ENCODE measurements around the gene PATJ.
A peak's percentile ranks its signal among the peaks of the same experiment; 100 is the strongest.

The PATJ gene

DNA sequence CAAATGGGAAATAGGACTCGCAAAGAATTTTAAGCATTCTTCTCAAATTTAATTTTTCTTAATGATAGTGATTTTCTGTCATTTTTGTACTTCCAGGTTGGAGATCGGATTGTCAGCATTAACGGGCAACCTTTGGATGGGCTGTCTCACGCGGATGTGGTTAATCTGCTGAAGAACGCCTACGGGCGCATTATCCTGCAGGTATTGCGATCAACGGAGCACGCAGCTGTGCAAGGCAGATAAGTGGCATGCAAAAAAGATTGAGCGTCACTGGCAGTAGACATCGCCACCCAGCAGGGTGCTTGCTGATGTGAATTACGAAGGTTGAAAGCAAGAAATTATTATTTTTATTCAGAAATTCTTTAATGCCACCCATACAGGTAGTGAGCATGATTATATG, 386.5 kb downstream of the PATJ start:
- H3K4me1 ChIP-seq (ENCODE audit: control insufficient read depth in 1 of 2, insufficient read depth in 2 of 2, low read length in 2 of 2) = no peaks in the 10 kb centered on the region
- no peak overlapping the region for H3K4me3 ChIP-seq (ENCODE audit: low read depth, low read length)
- no peak overlapping the region for H3K4ac ChIP-seq (ENCODE audit: low read depth, low read length)
- no peak overlapping the region for H3K14ac ChIP-seq (ENCODE audit: low read length)
- H3K4me2 ChIP-seq (ENCODE audit: low read length) = no peak overlapping the region
- H4K91ac ChIP-seq (ENCODE audit: low read depth, low read length) = no peak overlapping the region
- no peaks in the 10 kb centered on the region for H3K79me2 ChIP-seq (ENCODE audit: control insufficient read depth, insufficient read depth, low read length, poor library complexity)
- H3K27me3 ChIP-seq (ENCODE audit: insufficient read depth, low read length) = no peaks in the 10 kb centered on the region
- no peak overlapping the region for H2AK5ac ChIP-seq (ENCODE audit: low read length)
- no CpG with 5 or more reads among the region's 14 CpGs for WGBS (ENCODE audit: extremely low coverage, insufficient coverage, insufficient read length)
- no peak overlapping the region for H3K23ac ChIP-seq (ENCODE audit: low read length)
- no peak overlapping the region for H3K9ac ChIP-seq (ENCODE audit: low read length)
- H4K12ac ChIP-seq (ENCODE audit: low read depth, low read length) = no peak overlapping the region
- no peak overlapping the region for H2BK12ac ChIP-seq (ENCODE audit: low read length)
- H2BK120ac ChIP-seq (ENCODE audit: insufficient read depth, low read length, poor library complexity) = peak overlapping the region; percentile 24
- no peak overlapping the region for H2AFZ ChIP-seq (ENCODE audit: insufficient read depth, low read length, poor library complexity)
- no peaks in the 10 kb centered on the region for H3K79me1 ChIP-seq (ENCODE audit: low read length)
- H2BK5ac ChIP-seq (ENCODE audit: low read depth, low read length, poor library complexity) = no peak overlapping the region
- no peaks in the 10 kb centered on the region for H3K9me3 ChIP-seq (ENCODE audit: insufficient read depth, low read depth, low read length)
- no peak overlapping the region for H3K27ac ChIP-seq (ENCODE audit: low read depth, low read length)
- H3K36me3 ChIP-seq (ENCODE audit: control insufficient read depth in 1 of 2, insufficient read depth in 2 of 2, low read length in 2 of 2) = peaks cover 13 to 18% of the 10 kb centered on the region in 2 experiments
- no peak overlapping the region for H3K18ac ChIP-seq (ENCODE audit: low read length)
- H4K8ac ChIP-seq (ENCODE audit: low read depth, low read length) = no peak overlapping the region
- peak; percentile 22 to 67 for DNase-seq

DNA sequence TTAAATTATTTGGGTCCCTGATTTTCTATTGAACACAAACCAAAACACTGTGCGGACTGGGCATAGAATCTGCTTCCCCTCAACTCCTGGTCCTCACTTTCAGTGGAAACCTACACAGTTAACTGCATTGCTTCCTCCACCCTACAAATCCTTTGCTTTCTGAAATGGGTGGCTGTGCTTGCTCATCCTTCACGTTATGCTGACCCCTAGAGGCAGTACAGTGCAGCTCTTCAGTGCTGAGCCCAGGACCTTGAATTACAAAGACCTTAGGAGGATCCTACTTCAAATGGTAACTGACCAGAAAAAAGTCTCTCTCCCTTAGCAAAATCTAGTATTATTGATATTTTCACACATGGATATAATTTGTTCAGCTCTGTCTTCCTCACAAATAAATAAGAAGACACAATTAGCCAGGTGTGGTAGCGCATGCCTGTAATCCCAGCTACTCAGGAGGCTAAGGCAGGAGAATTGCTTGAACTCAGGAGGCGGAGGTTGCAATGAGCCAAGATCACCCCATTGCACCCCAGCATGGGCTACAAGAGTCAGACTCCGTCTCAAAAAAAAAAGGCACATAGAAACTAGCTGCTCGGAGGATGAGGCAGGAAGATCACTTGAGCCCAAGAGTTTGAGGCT, 388.9 kb downstream of the PATJ start:
- Histone ChIP-seq H3K79me2 (ENCODE audit: control insufficient read depth, insufficient read depth, low read length, poor library complexity) (no peaks in the 10 kb centered on the region), H3K4ac (ENCODE audit: low read depth, low read length) (no peak overlapping the region), H2BK120ac (ENCODE audit: insufficient read depth, low read length, poor library complexity) (no peak overlapping the region), H3K27ac (ENCODE audit: low read depth, low read length) (no peak overlapping the region), H3K9ac (ENCODE audit: low read length) (no peak overlapping the region), H3K79me1 (ENCODE audit: low read length) (no peaks in the 10 kb centered on the region), H2BK12ac (ENCODE audit: low read length) (peak overlapping the region; percentile 60), H4K91ac (ENCODE audit: low read depth, low read length) (no peak overlapping the region), H3K4me3 (ENCODE audit: low read depth, low read length) (no peak overlapping the region), H2BK5ac (ENCODE audit: low read depth, low read length, poor library complexity) (no peak overlapping the region), H3K9me3 (ENCODE audit: insufficient read depth, low read depth, low read length) (no peaks in the 10 kb centered on the region), H3K36me3 (ENCODE audit: control insufficient read depth in 1 of 2, insufficient read depth in 2 of 2, low read length in 2 of 2) (peaks cover 13 to 18% of the 10 kb centered on the region in 2 experiments), H3K14ac (ENCODE audit: low read length) (no peak overlapping the region), H2AK5ac (ENCODE audit: low read length) (no peak overlapping the region), H4K12ac (ENCODE audit: low read depth, low read length) (no peak overlapping the region), H3K18ac (ENCODE audit: low read length) (no peak overlapping the region), H2AFZ (ENCODE audit: insufficient read depth, low read length, poor library complexity) (no peak overlapping the region), H3K27me3 (ENCODE audit: insufficient read depth, low read length) (no peaks in the 10 kb centered on the region), H3K23ac (ENCODE audit: low read length) (no peak overlapping the region), H3K4me2 (ENCODE audit: low read length) (no peak overlapping the region), H3K4me1 (ENCODE audit: control insufficient read depth in 1 of 2, insufficient read depth in 2 of 2, low read length in 2 of 2) (no peaks in the 10 kb centered on the region), H4K8ac (ENCODE audit: low read depth, low read length) (no peak overlapping the region)
- no CpG with 5 or more reads among the region's 6 CpGs for WGBS (ENCODE audit: extremely low coverage, insufficient coverage, insufficient read length)
- DNase-seq = peak; percentile 55 to 76

DNA sequence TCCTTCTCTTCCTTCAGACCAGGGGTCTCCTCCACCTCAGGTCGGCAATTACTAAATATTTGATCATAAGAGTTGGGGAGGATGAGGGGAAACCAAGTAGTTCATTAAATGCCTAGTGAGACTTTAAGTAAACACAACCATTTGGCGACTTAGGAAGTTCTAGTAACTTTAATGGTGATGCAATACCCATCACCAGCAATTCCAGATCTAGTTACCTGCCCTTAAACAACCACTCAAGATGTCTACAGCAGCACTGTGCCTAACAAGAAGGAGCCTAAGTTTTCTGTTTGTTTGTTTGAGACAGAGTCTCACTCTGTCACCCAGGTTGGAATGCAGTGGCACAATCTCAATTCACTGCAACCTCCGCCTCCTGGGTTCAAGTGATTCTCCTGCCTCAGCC, 395.7 kb downstream of the PATJ start:
- no peak overlapping the region for H3K27ac ChIP-seq (ENCODE audit: low read depth, low read length)
- H2BK5ac ChIP-seq (ENCODE audit: low read depth, low read length, poor library complexity) = no peak overlapping the region
- no peaks in the 10 kb centered on the region for H3K9me3 ChIP-seq (ENCODE audit: insufficient read depth, low read depth, low read length)
- no peaks in the 10 kb centered on the region for H3K79me1 ChIP-seq (ENCODE audit: low read length)
- H3K4ac ChIP-seq (ENCODE audit: low read depth, low read length) = no peak overlapping the region
- H3K4me3 ChIP-seq (ENCODE audit: low read depth, low read length) = no peak overlapping the region
- no peak overlapping the region for H4K12ac ChIP-seq (ENCODE audit: low read depth, low read length)
- H3K36me3 ChIP-seq (ENCODE audit: control insufficient read depth in 1 of 2, insufficient read depth in 2 of 2, low read length in 2 of 2) = peaks cover 2 to 7% of the 10 kb centered on the region in 2 experiments
- no peak for DNase-seq
- H3K4me1 ChIP-seq (ENCODE audit: control insufficient read depth in 1 of 2, insufficient read depth in 2 of 2, low read length in 2 of 2) = no peaks in the 10 kb centered on the region
- no peak overlapping the region for H4K91ac ChIP-seq (ENCODE audit: low read depth, low read length)
- no peak overlapping the region for H3K4me2 ChIP-seq (ENCODE audit: low read length)
- WGBS (ENCODE audit: extremely low coverage, insufficient coverage, insufficient read length) = no CpG with 5 or more reads among the region's 3 CpGs
- no peaks in the 10 kb centered on the region for H3K79me2 ChIP-seq (ENCODE audit: control insufficient read depth, insufficient read depth, low read length, poor library complexity)
- H3K9ac ChIP-seq (ENCODE audit: low read length) = no peak overlapping the region
- no peak overlapping the region for H2AFZ ChIP-seq (ENCODE audit: insufficient read depth, low read length, poor library complexity)
- H4K8ac ChIP-seq (ENCODE audit: low read depth, low read length) = no peak overlapping the region
- H3K18ac ChIP-seq (ENCODE audit: low read length) = no peak overlapping the region
- H3K23ac ChIP-seq (ENCODE audit: low read length) = no peak overlapping the region
- no peak overlapping the region for H2BK12ac ChIP-seq (ENCODE audit: low read length)
- H2AK5ac ChIP-seq (ENCODE audit: low read length) = no peak overlapping the region
- H3K27me3 ChIP-seq (ENCODE audit: insufficient read depth, low read length) = no peaks in the 10 kb centered on the region
- H2BK120ac ChIP-seq (ENCODE audit: insufficient read depth, low read length, poor library complexity) = no peak overlapping the region
- no peak overlapping the region for H3K14ac ChIP-seq (ENCODE audit: low read length)

DNA sequence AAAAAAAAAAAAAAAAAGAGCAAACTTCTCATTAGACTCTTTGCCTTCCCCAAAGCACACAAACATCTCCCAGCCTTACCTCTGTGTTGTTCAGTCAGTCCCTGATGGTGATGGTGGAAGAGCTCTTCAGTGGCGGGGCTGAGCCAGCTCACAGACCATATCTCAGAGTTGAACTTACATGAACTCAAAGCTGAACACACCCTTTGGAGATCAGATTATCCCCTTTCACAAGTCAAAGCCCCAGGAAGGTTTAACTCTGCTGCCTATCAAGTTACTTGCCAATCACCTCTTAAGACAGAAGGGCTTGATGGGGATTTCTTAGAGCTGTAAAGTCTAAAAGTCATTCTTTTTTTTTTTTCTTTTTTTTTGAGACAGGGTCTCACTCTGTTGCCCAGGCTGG, 397.1 kb downstream of the PATJ start:
- Histone ChIP-seq H3K18ac (ENCODE audit: low read length) (no peak overlapping the region), H3K9me3 (ENCODE audit: insufficient read depth, low read depth, low read length) (no peaks in the 10 kb centered on the region), H3K9ac (ENCODE audit: low read length) (no peak overlapping the region), H3K4me3 (ENCODE audit: low read depth, low read length) (no peak overlapping the region), H4K8ac (ENCODE audit: low read depth, low read length) (no peak overlapping the region), H4K91ac (ENCODE audit: low read depth, low read length) (no peak overlapping the region), H2BK5ac (ENCODE audit: low read depth, low read length, poor library complexity) (no peak overlapping the region), H3K79me2 (ENCODE audit: control insufficient read depth, insufficient read depth, low read length, poor library complexity) (no peaks in the 10 kb centered on the region), H3K36me3 (ENCODE audit: control insufficient read depth in 1 of 2, insufficient read depth in 2 of 2, low read length in 2 of 2) (peaks cover 5 to 7% of the 10 kb centered on the region in 2 experiments), H2BK120ac (ENCODE audit: insufficient read depth, low read length, poor library complexity) (no peak overlapping the region), H2BK12ac (ENCODE audit: low read length) (no peak overlapping the region), H4K12ac (ENCODE audit: low read depth, low read length) (no peak overlapping the region), H3K4ac (ENCODE audit: low read depth, low read length) (no peak overlapping the region), H3K14ac (ENCODE audit: low read length) (no peak overlapping the region), H3K27ac (ENCODE audit: low read depth, low read length) (no peak overlapping the region), H2AK5ac (ENCODE audit: low read length) (no peak overlapping the region), H3K4me1 (ENCODE audit: control insufficient read depth in 1 of 2, insufficient read depth in 2 of 2, low read length in 2 of 2) (no peaks in the 10 kb centered on the region), H2AFZ (ENCODE audit: insufficient read depth, low read length, poor library complexity) (no peak overlapping the region), H3K4me2 (ENCODE audit: low read length) (no peak overlapping the region), H3K27me3 (ENCODE audit: insufficient read depth, low read length) (no peaks in the 10 kb centered on the region), H3K23ac (ENCODE audit: low read length) (no peak overlapping the region), H3K79me1 (ENCODE audit: low read length) (no peaks in the 10 kb centered on the region)
- WGBS (ENCODE audit: extremely low coverage, insufficient coverage, insufficient read length) = no CpG with 5 or more reads among the region's 1 CpG
- DNase-seq = no peak

Measured in trophoblast cell (in vitro differentiated cells and primary cell).